HCT116 (cell line): ENCODE data around the gene CHN1. TPM values are rescaled to one million over a fixed set of nuclear protein-coding genes. Genes with fewer than 3 reads are reported as not detected.

ENCODE experiments used
- ATAC-seq: fragments of 200-7000 bp; cut with Tn5 transposase; 2 replicates; pipeline ENCODE4 v1.9.1; 2020; ENCODE audit warnings: mild to moderate bottlenecking, moderate library complexity
- BruUV-seq: library from RNA; stranded (reverse); fragments of 400-500 nt; replicated peaks from 2 replicates; lab custom pipeline; 2021; lab: Mats Ljungman, UMichigan
- CTCF ChIA-PET: fragments of 300-600 bp; sonication (Branson Sonifier 250); formaldehyde crosslinking; loops from one replicate; lab custom pipeline; 2021; ENCODE audit warnings: antibody characterized with exemption; lab: Charles Lee
- POLR2A ChIA-PET: fragments of 300-600, 350-600 bp; sonication (Branson Sonifier 250); formaldehyde crosslinking; loops from one replicate; lab custom pipeline; 2021; ENCODE audit warnings: antibody characterized with exemption; lab: Charles Lee
- RAD21 ChIA-PET, 2 experiments: fragments of 300-600 bp; sonication (Branson Sonifier 250); formaldehyde crosslinking; loops; one replicate each; lab custom pipeline; 2023; ENCODE audit warnings: low total read pairs in 2 of 2; ENCODE audit not compliant: uncharacterized antibody in 2 of 2, unreplicated experiment in 2 of 2, low non-redundant PET in 1 of 2; lab: Charles Lee
- DNase-seq: peaks from one replicate; pipeline ENCODE4 v3.0.0-alpha.2; 2010; ENCODE audit warnings: low read depth, low spot score
- H2AFZ ChIP-seq: fragments of 200-600 bp; shearing (Covaris generic), sonication (generic); 2 replicates; pipeline ENCODE4 v1.6.1; 2017; ENCODE audit warnings: low read depth, mixed run types, mixed read lengths, antibody characterized with exemption, low read length; ENCODE audit not compliant: poor library complexity, severe bottlenecking
- H3K27ac ChIP-seq: 2 replicates; pipeline ENCODE4 v1.5.1; 2012; ENCODE audit warnings: low read depth, low read length
- H3K27me3 ChIP-seq: fragments of 200-600 bp; sonication (generic); 2 replicates; pipeline ENCODE4 v1.6.1; 2016; ENCODE audit warnings: mixed run types, low read length, mixed read lengths; ENCODE audit not compliant: insufficient read depth
- H3K36me3 ChIP-seq, 2 experiments: fragments of 200-500 bp in 1 of 2; fragments of 200-600 bp in 1 of 2; sonication (Bioruptor generic) in 1 of 2; sonication (generic) in 1 of 2; 2 replicates each; pipeline versions ENCODE4 v1.5.1 to v1.6.1; 2014 to 2016; ENCODE audit warnings: low read length in 2 of 2, inconsistent platforms in 1 of 2, mixed read lengths in 1 of 2, mixed run types in 1 of 2; ENCODE audit not compliant: insufficient read depth in 2 of 2, control insufficient read depth in 1 of 2
- H3K4me1 ChIP-seq, 2 experiments: fragments of 200-600 bp in 1 of 2; sonication (generic) in 1 of 2; 2 replicates each; pipeline versions ENCODE4 v1.5.1 to v1.6.1; 2012 to 2017; ENCODE audit warnings: low read length in 2 of 2, inconsistent platforms in 1 of 2, mild to moderate bottlenecking in 1 of 2, mixed read lengths in 1 of 2, mixed run types in 1 of 2, moderate library complexity in 1 of 2; ENCODE audit not compliant: insufficient read depth in 2 of 2, control insufficient read depth in 1 of 2
- H3K4me2 ChIP-seq: fragments of 200-600 bp; sonication (generic); 2 replicates; pipeline ENCODE4 v1.6.1; 2017; ENCODE audit warnings: mixed run types, low read length, mixed read lengths
- H3K4me3 ChIP-seq, 2 experiments: fragments of 200-600 bp in 1 of 2; sonication (generic) in 1 of 2; replicated peaks in 1 of 2; 2 replicates each; pipeline ENCODE4 v1.5.1; 2011 to 2016; ENCODE audit warnings: low read length in 2 of 2, control low read depth in 1 of 2, low read depth in 1 of 2, mild to moderate bottlenecking in 1 of 2, mixed read lengths in 1 of 2, mixed run types in 1 of 2
- H3K79me2 ChIP-seq: fragments of 200-600 bp; sonication (generic); 2 replicates; pipeline ENCODE4 v1.6.1; 2017; ENCODE audit warnings: mild to moderate bottlenecking, mixed run types, low read length, moderate library complexity, mixed read lengths; ENCODE audit not compliant: insufficient read depth
- H3K9ac ChIP-seq: fragments of 200-600 bp; sonication (generic); 2 replicates; pipeline ENCODE4 v1.6.1; 2016; ENCODE audit warnings: low read length, mixed read lengths
- H3K9me2 ChIP-seq: fragments of 200-600 bp; sonication (generic), shearing (Covaris generic); 2 replicates; pipeline ENCODE4 v1.6.1; 2017; ENCODE audit warnings: mixed run types, mild to moderate bottlenecking, moderate library complexity; ENCODE audit not compliant: insufficient read depth
- H3K9me3 ChIP-seq, 2 experiments: fragments of 200-500 bp in 1 of 2; fragments of 200-600 bp in 1 of 2; sonication (Bioruptor generic) in 1 of 2; sonication (generic) in 1 of 2; 2 replicates each; pipeline ENCODE4 v1.6.1; 2014 to 2017; ENCODE audit warnings: low read length in 2 of 2, mixed read lengths in 2 of 2, inconsistent platforms in 1 of 2, low read depth in 1 of 2, mild to moderate bottlenecking in 1 of 2, mixed run types in 1 of 2, moderate library complexity in 1 of 2; ENCODE audit not compliant: control insufficient read depth in 1 of 2, insufficient read depth in 1 of 2
- H4K20me1 ChIP-seq: fragments of 200-600 bp; sonication (generic), shearing (Covaris generic); 2 replicates; pipeline ENCODE4 v1.6.1; 2017; ENCODE audit warnings: mixed run types, mild to moderate bottlenecking, moderate library complexity; ENCODE audit not compliant: insufficient read depth
- ATF3 ChIP-seq: IDR thresholded peaks from 2 replicates; pipeline ENCODE4 v1.6.1; 2012
- CEBPB ChIP-seq: IDR thresholded peaks from 2 replicates; pipeline ENCODE4 v1.6.1; 2012; ENCODE audit warnings: low read depth
- CTCF ChIP-seq, 3 experiments: fragments of 200-600 bp in 1 of 3; sonication (generic) in 1 of 3; IDR thresholded peaks in 2 of 3; conservative IDR thresholded peaks in 1 of 3; 2 replicates each; pipeline ENCODE4 v1.5.1; 2012 to 2017; ENCODE audit warnings: low read depth in 2 of 3, low read length in 2 of 3, antibody characterized with exemption in 1 of 3, borderline replicate concordance in 1 of 3, control low read depth in 1 of 3, mild to moderate bottlenecking in 1 of 3, mixed read lengths in 1 of 3, mixed run types in 1 of 3, moderate library complexity in 1 of 3; ENCODE audit not compliant: insufficient read depth in 1 of 3
- EGR1 ChIP-seq: IDR thresholded peaks from 2 replicates; pipeline ENCODE4 v1.6.1; 2012; ENCODE audit warnings: low read depth
- ELF1 ChIP-seq: IDR thresholded peaks from 2 replicates; pipeline ENCODE4 v1.6.1; 2012; ENCODE audit warnings: low read depth, borderline replicate concordance
- EZH2 ChIP-seq: fragments of 200-600 bp; sonication (generic); IDR thresholded peaks from 2 replicates; pipeline ENCODE4 v1.6.1; 2017; ENCODE audit warnings: antibody characterized with exemption, mixed run types
- FOSL1 ChIP-seq: IDR thresholded peaks from 2 replicates; pipeline ENCODE4 v1.6.1; 2012; ENCODE audit warnings: low read depth
- JUND ChIP-seq: IDR thresholded peaks from 2 replicates; pipeline ENCODE4 v1.6.1; 2012
- POLR2A ChIP-seq: IDR thresholded peaks from 2 replicates; pipeline ENCODE4 v1.7.0; 2011; ENCODE audit warnings: borderline replicate concordance; ENCODE audit not compliant: insufficient read depth, insufficient read length; ENCODE audit errors: extremely low read depth
- POLR2AphosphoS5 ChIP-seq: IDR thresholded peaks from 2 replicates; pipeline ENCODE4 v1.6.1; 2011; ENCODE audit warnings: mild to moderate bottlenecking, low read depth, low read length, moderate library complexity
- RAD21 ChIP-seq: IDR thresholded peaks from 2 replicates; pipeline ENCODE4 v1.6.1; 2012; ENCODE audit warnings: low read depth, mild to moderate bottlenecking
- SP1 ChIP-seq: IDR thresholded peaks from 2 replicates; pipeline ENCODE4 v1.6.1; 2012; ENCODE audit warnings: low read depth
- SRF ChIP-seq: IDR thresholded peaks from 2 replicates; pipeline ENCODE4 v1.6.1; 2012; ENCODE audit warnings: low read depth
- TCF7L2 ChIP-seq: IDR thresholded peaks from 2 replicates; pipeline ENCODE4 v1.7.0; 2011; ENCODE audit warnings: borderline replicate concordance, inconsistent platforms; ENCODE audit not compliant: insufficient read depth, insufficient read length; ENCODE audit errors: extremely low read depth
- YY1 ChIP-seq: IDR thresholded peaks from 2 replicates; pipeline ENCODE4 v1.6.1; 2011; ENCODE audit warnings: low read length, low read depth, moderate library complexity, mild to moderate bottlenecking; ENCODE audit not compliant: insufficient replicate concordance; ENCODE audit errors: extremely low read depth
- ZFX ChIP-seq: fragments of 450-650 bp; IDR thresholded peaks from 2 replicates; pipeline ENCODE4 v1.6.1; 2017
- intact Hi-C: fragments of 100-400 bp; cut with micrococcal nuclease; formaldehyde crosslinking; loops from 2 replicates; pipeline ENCODE4 v1.10.0; 2022
- total RNA-seq: library from RNA; stranded (reverse); gene quantifications from one replicate; pipeline ENCODE4 v1.2.1, GENCODE V29; 2021; ENCODE audit not compliant: unreplicated experiment
- TF ChIP-seq, protein P1 (sequence below): IDR thresholded peaks from 2 replicates; pipeline ENCODE4 v1.6.1; 2011; ENCODE audit warnings: mild to moderate bottlenecking, low read length, moderate library complexity; ENCODE audit not compliant: insufficient replicate concordance; ENCODE audit errors: extremely low read depth

Gene CHN1
- total RNA-seq, 1 experiment from 2014 or later: 3.6 TPM

GRCh38 chr2:174802459-174802858 lies 202.7 kb downstream of the CHN1 start:
- Histone ChIP-seq H3K27me3 (no peaks in the 10 kb centered on the region), H4K20me1 (no peaks in the 10 kb centered on the region), H3K36me3 (no peaks in the 10 kb centered on the region), H3K4me3 (no peak overlapping the region), H2AFZ (no peak overlapping the region), H3K9me2 (no peaks in the 10 kb centered on the region), H3K27ac (no peak overlapping the region), H3K79me2 (no peaks in the 10 kb centered on the region), H3K9ac (no peak overlapping the region), H3K9me3 (no peaks in the 10 kb centered on the region), H3K4me2 (no peak overlapping the region), H3K4me1 (no peaks in the 10 kb centered on the region)
- DNase-seq (no peak), ATAC-seq (no peak)
- TF ChIP-seq FOSL1: no peak
- TF ChIP-seq RAD21: no peak
- no peak for TF ChIP-seq CEBPB
- no peak for TF ChIP-seq EGR1
- intact Hi-C loops: no loop called here
- no TSS peak for BruUV-seq
- ChIA-PET CTCF (no interaction called here), RAD21 (no interaction called here), POLR2A (no interaction called here)

DNA sequence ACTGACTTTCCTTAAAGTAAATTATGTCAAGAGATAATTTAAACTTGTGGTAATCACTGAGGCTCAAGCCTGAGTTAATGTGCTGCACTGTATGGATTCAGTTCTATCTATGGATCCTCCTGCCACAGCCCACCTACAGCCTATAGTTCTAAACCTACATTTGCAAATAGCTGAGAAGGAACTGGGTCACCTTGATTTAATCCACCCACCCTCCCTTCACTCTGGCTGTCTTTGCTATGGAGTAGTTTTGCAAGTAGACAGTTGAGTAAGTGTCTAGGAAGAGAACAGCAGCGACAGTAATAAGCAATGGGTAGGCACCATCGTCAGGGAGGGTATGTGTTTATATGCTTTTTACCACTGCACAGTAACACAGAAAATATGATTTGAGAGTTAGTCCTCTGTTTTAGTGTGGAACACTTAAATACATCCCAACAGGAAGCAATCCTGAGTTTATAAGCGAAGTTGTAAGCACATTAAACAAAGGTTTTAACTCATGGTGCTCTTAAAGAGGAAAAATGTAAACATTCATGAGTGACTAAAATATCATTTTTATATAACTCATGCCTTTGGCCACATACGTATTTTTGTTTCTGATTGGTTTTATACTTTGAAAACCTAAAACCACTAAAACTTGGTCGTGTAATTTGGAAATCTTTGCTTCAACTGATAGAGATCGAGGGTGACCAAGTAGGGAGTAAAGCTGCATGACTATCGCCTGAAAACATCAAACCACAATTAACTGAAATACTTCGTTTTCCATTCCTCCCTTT lies 204.6 kb downstream of the CHN1 start:
- Histone ChIP-seq H3K79me2 (no peaks in the 10 kb centered on the region), H3K9ac (no peak overlapping the region), H3K4me3 (no peak overlapping the region), H3K27ac (no peak overlapping the region), H3K9me3 (no peaks in the 10 kb centered on the region), H4K20me1 (no peaks in the 10 kb centered on the region), H2AFZ (no peak overlapping the region), H3K27me3 (no peaks in the 10 kb centered on the region), H3K9me2 (no peaks in the 10 kb centered on the region), H3K4me1 (no peaks in the 10 kb centered on the region), H3K4me2 (no peak overlapping the region), H3K36me3 (no peaks in the 10 kb centered on the region)
- CTCF ChIA-PET: no interaction called here
- DNase-seq (no peak), ATAC-seq (no peak)
- BruUV-seq: no TSS peak
- intact Hi-C loops: no loop called here
- POLR2A ChIA-PET: no interaction called here
- RAD21 ChIA-PET: no interaction called here
- TF ChIP-seq ATF3 (no peak), CTCF (IDR thresholded peaks at IDR 0.05 in 2 of 3, conservative IDR thresholded peaks at IDR 0.05 in 1 of 3; ENCODE audit: borderline replicate concordance in 1 of 3, insufficient read depth in 1 of 3, low read depth in 2 of 3, low read length in 2 of 3) (no peak), POLR2AphosphoS5 (no peak), JUND (no peak), ZFX (no peak), EZH2 (no peak), ELF1 (no peak), FOSL1 (no peak), SRF (no peak), CEBPB (no peak), SP1 (no peak), POLR2A (no peak), EGR1 (no peak), TCF7L2 (no peak), YY1 (no peak)
- TF ChIP-seq, protein P1, sequence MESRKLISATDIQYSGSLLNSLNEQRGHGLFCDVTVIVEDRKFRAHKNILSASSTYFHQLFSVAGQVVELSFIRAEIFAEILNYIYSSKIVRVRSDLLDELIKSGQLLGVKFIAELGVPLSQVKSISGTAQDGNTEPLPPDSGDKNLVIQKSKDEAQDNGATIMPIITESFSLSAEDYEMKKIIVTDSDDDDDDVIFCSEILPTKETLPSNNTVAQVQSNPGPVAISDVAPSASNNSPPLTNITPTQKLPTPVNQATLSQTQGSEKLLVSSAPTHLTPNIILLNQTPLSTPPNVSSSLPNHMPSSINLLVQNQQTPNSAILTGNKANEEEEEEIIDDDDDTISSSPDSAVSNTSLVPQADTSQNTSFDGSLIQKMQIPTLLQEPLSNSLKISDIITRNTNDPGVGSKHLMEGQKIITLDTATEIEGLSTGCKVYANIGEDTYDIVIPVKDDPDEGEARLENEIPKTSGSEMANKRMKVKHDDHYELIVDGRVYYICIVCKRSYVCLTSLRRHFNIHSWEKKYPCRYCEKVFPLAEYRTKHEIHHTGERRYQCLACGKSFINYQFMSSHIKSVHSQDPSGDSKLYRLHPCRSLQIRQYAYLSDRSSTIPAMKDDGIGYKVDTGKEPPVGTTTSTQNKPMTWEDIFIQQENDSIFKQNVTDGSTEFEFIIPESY: no peak
